ENCODE measurements around the gene RUNX3.

- TF ChIP-seq, protein P1, sequence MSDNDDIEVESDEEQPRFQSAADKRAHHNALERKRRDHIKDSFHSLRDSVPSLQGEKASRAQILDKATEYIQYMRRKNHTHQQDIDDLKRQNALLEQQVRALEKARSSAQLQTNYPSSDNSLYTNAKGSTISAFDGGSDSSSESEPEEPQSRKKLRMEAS (IDR thresholded peaks at IDR 0.05; ENCODE audit: low read depth), result no peak
- no peak for TF ChIP-seq SIN3A (IDR thresholded peaks at IDR 0.05; ENCODE audit: borderline replicate concordance, low read depth, low read length)
Measured at GRCh38 chr1:24911651-24912155, 18.4 kb downstream of the RUNX3 start.
